Large intestine (tissue), 3 donors: ENCODE measurements around the gene RBMS1. TPM values are rescaled to one million over a fixed set of nuclear protein-coding genes. Genes with fewer than 3 reads are reported as not detected.

Source experiments
- DNase-seq, 2 donors: peaks; one replicate each; pipeline versions ENCODE4 v3.0.0 to v3.0.0-alpha.2; 2013
- H3K27ac ChIP-seq: one replicate; pipeline ENCODE4 v1.5.1; 2013; ENCODE audit warnings: low read length
- H3K27me3 ChIP-seq: 2 replicates; pipeline ENCODE4 v1.6.1; 2013; ENCODE audit warnings: low read length; ENCODE audit not compliant: control insufficient read depth, insufficient read depth
- H3K36me3 ChIP-seq: 2 replicates; pipeline ENCODE4 v1.6.1; 2013; ENCODE audit warnings: low read length; ENCODE audit not compliant: control insufficient read depth, insufficient read depth
- H3K4me1 ChIP-seq: one replicate; pipeline ENCODE4 v1.6.1; 2013; ENCODE audit warnings: low read length; ENCODE audit not compliant: control insufficient read depth, insufficient read depth
- H3K4me3 ChIP-seq: one replicate; pipeline ENCODE4 v1.5.1; 2013; ENCODE audit warnings: low read length
- H3K9me3 ChIP-seq: one replicate; pipeline ENCODE4 v1.6.1; 2013; ENCODE audit warnings: mild to moderate bottlenecking, low read depth, low read length, moderate library complexity; ENCODE audit not compliant: control insufficient read depth
- WGBS: methylation state at CpG from one replicate; pipeline ENCODE4 v1.1.5; 2013; ENCODE audit warnings: low lambda C conversion rate; ENCODE audit not compliant: insufficient coverage; 5-methylcytosine and 5-hydroxymethylcytosine counted together
- polyA plus RNA-seq: library from polyadenylated mRNA; unstranded; fragments of 120-200 nt; gene quantifications from one replicate; pipeline ENCODE4 v1.2.1, GENCODE V29; 2013

RBMS1 gene
- polyA plus RNA-seq, 1 donor = 46.6 TPM

DNA sequence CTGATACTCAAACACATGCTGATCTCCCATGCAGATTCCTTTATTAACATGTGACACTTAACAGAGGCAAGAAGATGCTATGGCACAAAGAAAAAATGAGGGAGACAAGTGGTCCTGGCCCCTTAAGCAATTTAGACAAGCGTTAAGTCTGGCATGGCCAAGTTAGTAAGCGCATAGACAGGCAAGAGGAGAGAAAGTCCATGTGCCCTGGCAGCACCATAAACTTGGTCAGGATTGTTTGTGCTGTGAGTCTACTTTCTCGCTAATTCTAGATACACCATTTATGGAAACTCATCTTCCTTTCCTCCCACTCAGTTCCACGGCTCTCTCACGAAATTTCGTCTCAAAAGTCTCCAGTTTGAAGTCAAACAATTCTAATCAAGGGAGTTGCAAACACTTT lies 138.9 kb downstream of the RBMS1 start:
- no peaks in the 10 kb centered on the region for H3K4me1 ChIP-seq
- WGBS = 88% methylated on average over 3 of the region's 6 CpGs
- no peaks in the 10 kb centered on the region for H3K9me3 ChIP-seq
- no peaks in the 10 kb centered on the region for H3K27me3 ChIP-seq
- DNase-seq = no peak
- no peak overlapping the region for H3K4me3 ChIP-seq
- no peaks in the 10 kb centered on the region for H3K36me3 ChIP-seq
- H3K27ac ChIP-seq = no peak overlapping the region

DNA sequence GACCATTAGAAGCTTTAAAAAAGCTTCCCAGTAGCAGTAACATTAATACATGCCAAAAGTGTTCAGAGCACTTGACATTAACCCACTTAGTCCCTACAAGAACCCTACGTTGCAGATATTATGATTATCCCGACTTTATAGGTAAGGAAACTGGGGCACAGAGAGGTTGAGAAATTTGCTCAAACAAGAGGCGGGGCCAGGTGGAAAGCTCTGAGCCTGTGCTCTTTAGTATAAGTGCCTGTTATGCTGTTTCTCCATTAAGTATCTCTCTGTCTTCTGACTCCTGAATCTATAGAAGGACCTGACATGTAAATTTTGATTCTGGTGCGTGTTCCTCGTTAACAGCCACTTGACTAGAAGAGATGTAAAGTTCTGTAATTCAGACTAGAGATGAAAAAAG lies 139.8 kb downstream of the RBMS1 start:
- no peaks in the 10 kb centered on the region for H3K36me3 ChIP-seq
- no peaks in the 10 kb centered on the region for H3K9me3 ChIP-seq
- 100% methylated on average over 2 of the region's 5 CpGs for WGBS
- H3K4me1 ChIP-seq = no peaks in the 10 kb centered on the region
- H3K27me3 ChIP-seq = no peaks in the 10 kb centered on the region
- no peak for DNase-seq
- H3K27ac ChIP-seq = no peak overlapping the region
- H3K4me3 ChIP-seq = no peak overlapping the region

DNA sequence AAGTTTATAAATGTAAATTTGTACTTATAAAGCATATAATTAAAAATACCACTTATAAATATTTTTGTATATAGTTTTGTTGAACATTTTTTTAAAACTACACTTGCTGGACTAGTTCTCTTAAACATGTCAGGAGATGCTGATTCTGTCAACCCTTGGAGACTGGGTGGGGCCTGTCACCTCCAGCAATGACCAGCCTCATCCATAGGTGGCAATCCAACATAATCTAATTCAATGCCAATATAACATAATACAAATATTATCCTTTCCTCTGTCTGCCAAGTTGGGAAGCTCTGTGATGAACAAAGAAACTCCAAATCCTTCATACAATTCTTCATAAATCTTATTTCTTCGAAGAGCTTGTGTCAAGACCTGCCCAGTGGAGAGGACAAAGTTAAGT lies 140.4 kb downstream of the RBMS1 start:
- H3K4me1 ChIP-seq = no peaks in the 10 kb centered on the region
- no peaks in the 10 kb centered on the region for H3K36me3 ChIP-seq
- no peak overlapping the region for H3K4me3 ChIP-seq
- no CpG with 5 or more reads among the region's 1 CpG for WGBS
- no peaks in the 10 kb centered on the region for H3K27me3 ChIP-seq
- H3K9me3 ChIP-seq = no peaks in the 10 kb centered on the region
- no peak for DNase-seq
- no peak overlapping the region for H3K27ac ChIP-seq

DNA sequence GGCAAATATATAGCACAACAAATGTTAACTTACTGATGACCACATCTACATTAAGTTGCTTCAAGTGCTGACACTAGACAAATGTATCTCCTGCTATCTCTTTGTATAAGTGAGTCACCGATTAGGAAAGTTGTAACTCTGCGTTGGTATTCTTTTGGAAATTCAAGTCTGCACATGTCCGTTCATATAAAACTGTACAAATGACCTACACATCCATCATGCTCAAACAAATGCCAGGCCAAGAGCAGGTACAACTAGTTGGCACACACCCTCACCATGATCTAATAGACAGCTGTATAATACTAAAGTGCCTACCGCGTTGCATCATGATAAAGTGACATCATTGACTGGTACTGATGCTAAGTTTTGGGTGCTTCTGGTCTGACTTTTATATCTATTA lies 141.1 kb downstream of the RBMS1 start:
- Histone ChIP-seq H3K4me3 (no peak overlapping the region), H3K27ac (no peak overlapping the region), H3K36me3 (no peaks in the 10 kb centered on the region), H3K27me3 (no peaks in the 10 kb centered on the region), H3K4me1 (no peaks in the 10 kb centered on the region), H3K9me3 (no peaks in the 10 kb centered on the region)
- no CpG with 5 or more reads among the region's 5 CpGs for WGBS
- no peak for DNase-seq

DNA sequence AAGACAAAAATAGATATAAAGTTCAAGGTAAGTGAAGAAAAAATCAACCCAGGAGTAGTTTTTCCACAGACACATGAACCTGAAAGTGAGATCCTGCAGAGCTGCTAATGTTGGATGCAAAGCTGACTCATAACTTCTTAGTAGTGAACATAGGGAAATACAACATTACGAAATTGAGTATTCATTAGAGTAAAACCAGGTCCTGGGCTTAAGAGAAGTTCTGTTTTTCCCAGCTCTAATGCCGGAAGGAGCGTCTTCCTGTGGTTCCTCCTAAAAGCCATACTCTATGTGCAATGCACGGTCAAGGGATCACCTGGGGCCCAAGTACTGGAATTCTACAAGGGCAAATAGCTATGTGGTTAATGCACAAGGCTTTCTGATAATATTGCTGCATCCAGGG lies 141.7 kb downstream of the RBMS1 start:
- WGBS = 100% methylated on average over 1 of the region's 4 CpGs
- H3K36me3 ChIP-seq = no peaks in the 10 kb centered on the region
- H3K27me3 ChIP-seq = no peaks in the 10 kb centered on the region
- no peak overlapping the region for H3K4me3 ChIP-seq
- H3K9me3 ChIP-seq = no peaks in the 10 kb centered on the region
- no peak for DNase-seq
- no peak overlapping the region for H3K27ac ChIP-seq
- no peaks in the 10 kb centered on the region for H3K4me1 ChIP-seq

DNA sequence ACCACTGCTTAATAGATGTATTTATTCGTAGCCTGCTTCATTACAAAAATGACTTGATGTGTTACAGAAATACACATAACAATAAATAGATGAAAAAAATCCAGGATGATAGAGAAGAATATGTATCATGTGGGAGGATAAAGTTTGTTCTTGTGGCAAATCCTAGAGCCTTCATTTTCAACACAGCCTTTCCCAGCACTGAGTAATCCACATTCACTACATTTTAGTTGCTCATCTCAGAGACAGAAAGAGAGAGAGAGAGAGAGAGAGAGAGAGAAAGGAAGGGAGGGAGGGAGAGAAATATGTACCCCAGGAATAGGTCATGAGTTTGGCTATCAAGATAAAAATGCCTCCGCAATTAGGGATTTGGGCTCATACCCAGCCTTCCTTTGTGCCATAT lies 144.3 kb downstream of the RBMS1 start:
- WGBS = no CpG with 5 or more reads among the region's 2 CpGs
- no peak for DNase-seq
- no peaks in the 10 kb centered on the region for H3K4me1 ChIP-seq
- H3K27me3 ChIP-seq = no peaks in the 10 kb centered on the region
- H3K36me3 ChIP-seq = no peaks in the 10 kb centered on the region
- H3K9me3 ChIP-seq = no peaks in the 10 kb centered on the region
- no peak overlapping the region for H3K4me3 ChIP-seq
- no peak overlapping the region for H3K27ac ChIP-seq

DNA sequence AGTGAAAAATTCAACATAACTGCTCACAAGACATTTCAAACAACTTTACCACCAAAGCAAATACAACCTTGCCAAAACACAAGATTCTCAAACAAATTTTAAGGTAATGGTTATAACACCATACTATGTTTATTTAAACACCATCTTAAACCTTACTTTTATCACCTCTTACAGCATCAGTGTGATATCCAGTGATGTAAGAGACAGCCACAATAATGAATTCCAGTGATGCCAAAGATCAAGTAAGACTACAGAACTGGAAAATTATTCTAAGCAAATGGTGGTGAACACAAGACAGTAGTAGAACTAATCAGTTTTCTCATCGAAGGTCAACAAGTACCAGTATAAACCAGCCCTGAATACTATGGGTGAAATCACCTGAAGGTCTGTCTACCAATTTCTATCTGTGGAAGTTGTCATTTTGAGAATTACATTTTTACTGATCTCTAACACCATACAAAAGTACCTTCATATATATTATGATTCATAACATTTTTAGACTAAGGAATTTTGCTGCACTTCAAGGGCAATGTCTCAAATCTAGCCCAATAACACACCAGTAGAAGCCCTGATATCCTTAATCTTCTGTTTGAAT lies 146.2 kb downstream of the RBMS1 start:
- Histone ChIP-seq H3K27ac (no peak overlapping the region), H3K9me3 (no peaks in the 10 kb centered on the region), H3K36me3 (no peaks in the 10 kb centered on the region), H3K4me3 (no peak overlapping the region), H3K27me3 (no peaks in the 10 kb centered on the region), H3K4me1 (no peaks in the 10 kb centered on the region)
- WGBS = no CpG with 5 or more reads among the region's 1 CpG
- no peak for DNase-seq

DNA sequence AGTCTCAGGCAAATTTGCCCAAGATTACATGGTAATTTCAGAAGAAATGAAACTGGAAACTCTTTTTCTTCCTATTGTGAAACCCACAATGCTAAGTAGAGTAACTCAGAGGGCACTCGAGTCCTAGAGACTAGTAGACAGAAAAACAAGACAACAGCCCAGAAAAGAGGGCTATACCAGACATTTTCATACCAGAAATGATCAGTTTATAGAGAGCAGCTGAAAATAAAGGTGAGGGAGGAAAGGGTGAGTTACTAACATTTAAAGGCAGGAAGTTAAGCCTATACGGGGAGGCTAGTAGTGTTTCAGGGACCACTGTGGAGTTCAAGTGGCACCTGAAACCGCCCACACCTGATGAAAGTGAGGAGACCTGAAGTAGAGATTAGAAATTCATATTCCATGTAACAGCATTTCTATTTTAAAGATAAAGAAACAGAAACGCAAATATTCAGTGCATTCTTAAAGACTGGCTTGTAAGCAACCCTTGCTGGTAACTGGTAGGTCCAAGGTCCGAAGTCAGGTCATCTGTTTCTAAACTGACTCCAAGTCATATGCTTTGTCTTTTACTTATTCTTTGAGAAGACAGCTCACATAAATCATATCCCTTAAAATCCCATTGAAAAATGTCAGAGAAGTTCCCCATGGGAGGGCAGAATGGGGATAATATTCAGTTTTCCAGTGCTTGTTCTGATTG lies 148.4 kb downstream of the RBMS1 start:
- Histone ChIP-seq H3K4me1 (no peaks in the 10 kb centered on the region), H3K27ac (peak overlapping the region; percentile 66)
- WGBS = 80% methylated on average over 1 of the region's 5 CpGs

DNA sequence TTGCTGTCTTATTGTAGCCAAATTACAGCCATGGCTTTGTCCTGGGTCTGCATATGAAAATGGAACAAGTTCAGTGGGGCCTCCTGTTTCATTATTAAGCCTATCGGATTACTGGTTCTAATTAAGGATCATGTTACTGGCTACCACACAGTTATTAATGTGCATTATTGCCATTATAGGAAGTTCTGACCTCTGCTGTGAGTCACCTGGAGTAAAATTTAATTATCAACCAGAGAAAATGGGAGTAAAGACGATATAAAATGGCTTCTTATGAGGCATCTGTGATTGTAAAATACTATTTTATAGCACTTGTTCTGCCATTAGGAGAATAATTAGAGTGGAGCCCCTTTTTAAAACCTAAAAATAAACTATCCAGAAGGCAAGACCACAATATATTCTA lies 150.2 kb downstream of the RBMS1 start:
- no peaks in the 10 kb centered on the region for H3K36me3 ChIP-seq
- H3K9me3 ChIP-seq = no peaks in the 10 kb centered on the region
- no peaks in the 10 kb centered on the region for H3K4me1 ChIP-seq
- no peak overlapping the region for H3K27ac ChIP-seq
- no CpG with 5 or more reads among the region's 2 CpGs for WGBS
- H3K27me3 ChIP-seq = no peaks in the 10 kb centered on the region
- no peak for DNase-seq
- no peak overlapping the region for H3K4me3 ChIP-seq

More for the DNA sequence above, 148.4 kb downstream of the RBMS1 start:
- no peaks in the 10 kb centered on the region for H3K27me3 ChIP-seq
- DNase-seq = peak; percentile 60 to 80
- no peak overlapping the region for H3K4me3 ChIP-seq
- no peaks in the 10 kb centered on the region for H3K36me3 ChIP-seq
- no peaks in the 10 kb centered on the region for H3K9me3 ChIP-seq

DNA sequence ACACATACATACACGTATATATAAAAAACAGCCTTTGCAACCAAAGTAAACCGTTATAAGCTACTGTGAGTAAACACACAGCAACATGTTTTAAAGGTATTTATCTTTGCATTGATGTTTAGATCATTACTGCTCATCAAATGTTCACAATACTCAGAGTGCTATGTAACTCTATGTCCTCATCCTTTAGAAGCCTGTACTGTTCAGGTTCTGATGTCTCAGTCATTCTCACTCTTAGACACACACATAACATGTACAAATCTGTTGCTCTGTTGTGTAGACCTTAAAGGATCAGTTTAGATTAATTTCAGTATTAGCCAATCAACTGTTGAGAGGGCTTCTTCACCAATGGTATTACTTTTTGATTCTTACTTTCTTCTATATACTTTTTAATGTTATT lies 153.9 kb downstream of the RBMS1 start:
- no peak overlapping the region for H3K27ac ChIP-seq
- WGBS = 100% methylated on average over 1 of the region's 2 CpGs
- no peaks in the 10 kb centered on the region for H3K27me3 ChIP-seq
- no peak overlapping the region for H3K4me3 ChIP-seq
- no peaks in the 10 kb centered on the region for H3K4me1 ChIP-seq
- H3K36me3 ChIP-seq = no peaks in the 10 kb centered on the region
- DNase-seq = no peak
- H3K9me3 ChIP-seq = no peaks in the 10 kb centered on the region
